GM18499 (cell line): Measurements from ENCODE around the gene TARM1.

Experiments
- ATAC-seq: cut with Tn5 transposase; IDR thresholded peaks from one replicate; pipeline ENCODE4 v1.9.1; 2021; ENCODE audit warnings: moderate number of reproducible peaks; ENCODE audit not compliant: insufficient read depth, unreplicated experiment

The TARM1 gene

GRCh38 chr19:54081032-54081431 lies at the start of gene TARM1:
Gene TARM1 (minus strand): TSS chr19:54081365. CDS start chr19:54081340, 25 bp downstream.
- ATAC-seq: no peak

DNA sequence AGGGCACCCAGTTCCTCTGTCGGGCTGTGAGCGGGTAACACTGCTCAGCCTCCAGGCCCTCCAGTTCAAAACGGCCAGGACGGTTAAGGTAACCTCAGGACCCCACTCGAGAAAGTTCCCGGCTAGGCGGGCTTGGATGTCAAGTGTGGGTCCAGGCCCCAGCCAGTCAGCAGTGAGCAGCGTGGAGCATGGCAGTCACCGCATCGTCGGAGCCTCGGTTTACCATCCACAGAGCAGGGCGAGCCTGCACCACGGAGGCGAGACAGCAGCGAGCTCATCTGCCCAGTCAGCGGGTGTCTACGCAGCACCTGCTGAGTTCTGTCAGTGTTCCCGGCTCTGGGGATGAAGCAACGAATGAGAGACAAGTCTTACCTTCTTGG lies 48.4 kb upstream of the TARM1 start:
- ATAC-seq: no peak

GRCh38 chr19:54128796-54129616 lies 47.8 kb upstream of the TARM1 start:
- no peak for ATAC-seq

DNA sequence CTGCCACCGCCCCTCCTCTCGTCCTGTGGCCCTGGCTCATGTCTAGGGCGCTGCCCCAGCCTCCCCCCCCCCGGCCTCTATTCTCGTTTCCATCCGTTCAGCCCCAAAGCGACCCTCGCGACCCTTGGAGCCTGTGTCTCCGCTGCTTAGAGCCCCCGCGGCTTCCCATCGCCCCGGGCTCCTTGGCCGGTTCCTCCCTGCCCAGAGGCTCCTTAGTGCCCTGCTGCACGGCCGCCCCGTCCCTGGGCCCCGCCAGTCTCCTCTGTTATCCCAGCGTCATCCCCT lies 47.2 kb upstream of the TARM1 start:
- ATAC-seq: no peak

GRCh38 chr19:54127688-54128440 lies 46.7 kb upstream of the TARM1 start:
- no peak for ATAC-seq

DNA sequence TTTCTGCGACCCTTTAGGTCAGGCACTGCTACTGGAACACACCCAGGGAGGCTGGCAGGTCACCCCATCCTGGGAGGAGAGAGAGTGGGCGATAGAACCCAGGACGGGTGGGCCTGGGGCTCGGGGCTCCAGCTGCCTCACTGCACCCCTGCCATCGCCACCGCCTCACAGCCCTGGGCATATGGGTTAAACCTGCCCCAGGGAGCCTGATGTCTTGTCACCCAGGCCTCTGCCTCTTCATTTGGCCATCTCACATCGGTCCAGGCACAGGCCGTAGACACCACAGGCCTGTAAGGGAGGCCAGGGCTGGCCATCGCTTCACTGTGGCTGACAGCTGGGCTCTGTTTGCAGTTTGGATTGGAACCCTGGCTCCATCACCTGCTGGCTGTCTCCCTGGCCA lies 44.5 kb upstream of the TARM1 start:
- ATAC-seq: no peak

GRCh38 chr19:54124393-54124792 lies 43.2 kb upstream of the TARM1 start:
- no peak for ATAC-seq

GRCh38 chr19:54123682-54124081 lies 42.5 kb upstream of the TARM1 start:
- no peak for ATAC-seq

GRCh38 chr19:54121259-54121658 lies 40.1 kb upstream of the TARM1 start:
- ATAC-seq: no peak

DNA sequence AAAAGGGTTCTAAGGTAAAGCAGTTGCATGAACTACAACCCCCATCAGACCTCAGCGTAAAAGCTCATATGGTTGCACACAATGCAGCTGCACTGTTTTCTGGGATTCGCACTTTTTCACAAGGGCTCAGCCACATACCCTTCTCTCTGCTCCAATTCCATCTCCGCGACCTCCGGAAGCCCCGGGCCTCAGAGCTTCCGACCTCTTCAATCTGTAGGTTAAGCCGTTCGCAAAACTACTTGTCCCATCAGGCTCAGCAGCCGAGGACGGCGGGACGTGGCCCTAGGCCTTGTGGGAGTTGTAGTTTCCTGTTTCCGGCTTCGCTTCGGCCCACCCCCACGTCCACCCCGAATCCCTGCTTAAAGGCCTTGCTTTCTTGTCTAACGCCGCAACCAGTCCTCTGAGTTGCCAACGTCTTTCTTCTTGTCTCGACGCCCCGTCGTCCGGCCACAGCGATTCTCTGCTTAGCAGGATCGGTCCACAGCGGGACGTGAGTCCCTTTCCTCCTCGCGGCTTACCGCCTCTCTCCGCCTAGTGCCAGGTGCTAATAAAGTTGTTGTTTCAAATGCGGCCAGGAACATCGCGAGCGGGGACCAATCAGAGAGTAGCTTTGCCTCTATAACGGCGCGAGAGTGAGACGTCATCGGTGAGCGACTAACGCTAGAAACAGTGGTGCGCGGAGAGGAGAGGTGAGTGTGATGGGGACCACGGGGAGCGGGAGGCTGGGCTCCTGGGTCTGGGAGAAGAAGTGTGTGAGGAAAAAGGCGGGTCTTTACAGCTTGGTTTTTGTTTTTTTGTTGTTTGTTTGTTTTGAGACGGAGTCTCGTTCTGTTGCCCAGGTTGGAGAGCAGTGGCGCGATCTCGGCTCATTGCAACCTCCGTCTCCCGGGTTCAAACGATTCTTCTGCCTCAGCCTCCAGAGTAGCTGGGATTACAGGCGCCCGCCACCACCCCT lies 34.2 kb upstream of the TARM1 start, which contains the start of the genes PRPF31 and TFPT:
PRPF31 (plus strand) TSS at position 646 of the 955 bp plus-strand sequence. CDS start 2,525 bp downstream, outside the sequence.
TFPT (minus strand) TSS at position 549 of the 955 bp plus-strand sequence; CDS start at position 161, 388 bp downstream.
- peak; percentile 64 for ATAC-seq

- no peak for ATAC-seq
Observed at GRCh38 chr19:54114340-54115108, 33.4 kb upstream of the TARM1 start.

- ATAC-seq: no peak
Observed at GRCh38 chr19:54109651-54110050, 28.5 kb upstream of the TARM1 start.

GRCh38 chr19:54108496-54108895 lies 27.3 kb upstream of the TARM1 start:
- ATAC-seq: no peak

DNA sequence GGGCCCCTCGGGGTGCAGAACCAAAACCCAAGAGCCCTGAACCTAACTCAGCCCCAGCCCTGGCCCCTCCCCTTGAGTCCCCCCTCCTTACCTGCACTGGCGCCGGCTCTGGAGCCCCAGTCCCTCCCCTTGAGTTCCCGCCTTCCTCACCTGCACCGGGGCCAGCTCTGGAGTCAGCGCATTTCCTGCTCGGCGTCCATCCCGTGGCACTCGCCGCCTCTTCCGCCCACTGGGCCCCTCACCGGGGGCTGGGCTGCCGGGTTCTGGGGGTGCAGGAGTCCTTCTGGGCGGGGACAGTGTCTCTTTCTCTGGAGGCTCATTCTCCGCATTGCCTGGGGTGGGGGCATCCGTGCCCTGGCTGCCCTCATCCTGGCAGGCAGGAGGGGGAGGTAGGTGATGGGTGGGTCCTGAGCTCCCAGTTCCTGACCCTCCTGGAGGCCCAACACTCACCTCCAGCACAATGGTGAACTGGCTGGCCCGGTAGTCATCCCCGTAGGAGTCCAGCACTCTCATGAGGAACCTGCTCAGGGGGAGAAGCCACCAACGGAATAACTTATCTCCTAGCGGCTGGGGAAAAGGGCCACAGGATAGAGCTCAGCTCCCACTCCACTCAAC lies 26.8 kb upstream of the TARM1 start:
- ATAC-seq: no peak

DNA sequence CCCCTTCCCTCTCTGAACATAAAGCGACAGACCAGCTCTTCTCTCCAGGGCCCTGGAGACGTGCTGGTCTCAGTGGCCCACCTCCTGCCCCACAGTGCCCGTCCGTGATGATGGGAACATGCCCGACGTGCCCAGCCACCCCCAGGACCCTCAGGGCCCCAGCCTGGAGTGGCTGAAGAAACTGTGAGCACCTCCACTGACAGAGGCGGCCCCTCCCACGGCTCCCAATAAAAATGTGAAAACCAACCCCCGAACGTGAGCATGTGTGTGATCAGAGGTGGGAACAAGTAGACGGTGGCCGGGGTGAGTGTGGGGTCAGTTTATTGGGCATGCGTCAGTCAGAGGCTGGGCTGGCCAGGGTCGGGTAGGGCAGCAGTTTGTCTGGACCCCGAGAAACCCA lies 25.6 kb upstream of the TARM1 start:
- ATAC-seq: no peak

GRCh38 chr19:54105796-54106195 lies 24.6 kb upstream of the TARM1 start:
- ATAC-seq: no peak

DNA sequence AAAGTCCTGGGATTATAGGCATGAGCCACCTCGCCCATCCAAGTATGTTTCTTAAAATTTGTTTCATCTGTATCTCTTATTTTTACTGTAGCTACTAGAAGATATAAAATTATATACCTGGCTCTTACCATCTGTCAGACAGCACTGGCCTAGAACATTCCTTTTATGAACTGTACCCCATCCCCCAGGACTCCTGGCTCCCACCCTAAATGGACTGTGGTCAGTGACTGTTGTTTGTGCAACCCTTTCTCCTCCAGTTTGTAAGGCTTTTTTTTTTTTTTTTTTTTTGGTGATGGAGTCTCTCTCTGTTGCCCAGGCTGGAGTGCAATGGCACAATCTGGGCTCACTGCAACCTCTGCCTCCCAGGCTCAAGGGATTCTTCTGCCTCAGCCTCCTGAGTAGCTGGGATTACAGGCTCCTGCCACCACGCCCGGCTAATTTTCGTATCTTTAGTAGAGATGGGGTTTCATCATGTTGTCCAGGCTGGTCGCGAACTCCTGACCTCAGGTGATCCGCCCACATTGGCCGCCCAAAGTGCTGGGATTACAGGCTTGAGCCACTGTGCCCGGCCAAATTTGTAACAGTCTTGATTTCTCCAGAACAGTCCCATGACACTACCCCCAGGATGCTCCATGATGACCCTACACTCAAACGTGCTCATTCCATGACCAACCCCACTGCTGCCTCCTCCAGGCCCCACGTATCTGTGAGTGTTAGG lies 24.0 kb upstream of the TARM1 start:
- no peak for ATAC-seq

- peak; percentile 55 for ATAC-seq
Observed at GRCh38 chr19:54102421-54103169, 21.4 kb upstream of the TARM1 start, which contains the start of gene NDUFA3. Gene NDUFA3 (plus strand): TSS chr19:54102855. CDS start chr19:54102879, 24 bp downstream.
